ENCODE measurements around the gene IL18RAP.

Gene IL18RAP

GRCh38 chr2:102434655-102435381, 11.9 kb downstream of the IL18RAP start:
- H3K36me3 ChIP-seq = no peaks in the 10 kb centered on the region
- no peak overlapping the region for H3K4me3 ChIP-seq (ENCODE audit: low read depth, low read length)
- H3K4me1 ChIP-seq = no peaks in the 10 kb centered on the region
- TF ChIP-seq CTCF (IDR thresholded peaks at IDR 0.05; ENCODE audit: low read depth, low read length) = no peak
- H3K9me3 ChIP-seq = no peaks in the 10 kb centered on the region
- DNase-seq = no peak
- no peaks in the 10 kb centered on the region for H3K27me3 ChIP-seq

GRCh38 chr2:102435741-102436140, 12.8 kb downstream of the IL18RAP start:
- Histone ChIP-seq H3K4me3 (ENCODE audit: low read depth, low read length) (no peak overlapping the region), H3K4me1 (no peaks in the 10 kb centered on the region), H3K27me3 (no peaks in the 10 kb centered on the region), H3K36me3 (no peaks in the 10 kb centered on the region), H3K9me3 (no peaks in the 10 kb centered on the region)
- DNase-seq = no peak
- no peak for TF ChIP-seq CTCF (IDR thresholded peaks at IDR 0.05; ENCODE audit: low read depth, low read length)

- no peak for DNase-seq
- Histone ChIP-seq H3K27me3 (no peaks in the 10 kb centered on the region), H3K36me3 (no peaks in the 10 kb centered on the region), H3K9me3 (no peaks in the 10 kb centered on the region), H3K4me1 (no peaks in the 10 kb centered on the region), H3K4me3 (ENCODE audit: low read depth, low read length) (no peak overlapping the region)
- no peak for TF ChIP-seq CTCF (IDR thresholded peaks at IDR 0.05; ENCODE audit: low read depth, low read length)
These were observed 13.4 kb downstream of the IL18RAP start for GRCh38 chr2:102436323-102436722.

- no peaks in the 10 kb centered on the region for H3K9me3 ChIP-seq
- no peak for TF ChIP-seq CTCF (IDR thresholded peaks at IDR 0.05; ENCODE audit: low read depth, low read length)
- no peak for DNase-seq
- no peaks in the 10 kb centered on the region for H3K4me1 ChIP-seq
- no peaks in the 10 kb centered on the region for H3K36me3 ChIP-seq
- no peaks in the 10 kb centered on the region for H3K27me3 ChIP-seq
- H3K4me3 ChIP-seq (ENCODE audit: low read depth, low read length) = no peak overlapping the region
These were observed 14.2 kb downstream of the IL18RAP start for GRCh38 chr2:102437122-102437521.

DNA sequence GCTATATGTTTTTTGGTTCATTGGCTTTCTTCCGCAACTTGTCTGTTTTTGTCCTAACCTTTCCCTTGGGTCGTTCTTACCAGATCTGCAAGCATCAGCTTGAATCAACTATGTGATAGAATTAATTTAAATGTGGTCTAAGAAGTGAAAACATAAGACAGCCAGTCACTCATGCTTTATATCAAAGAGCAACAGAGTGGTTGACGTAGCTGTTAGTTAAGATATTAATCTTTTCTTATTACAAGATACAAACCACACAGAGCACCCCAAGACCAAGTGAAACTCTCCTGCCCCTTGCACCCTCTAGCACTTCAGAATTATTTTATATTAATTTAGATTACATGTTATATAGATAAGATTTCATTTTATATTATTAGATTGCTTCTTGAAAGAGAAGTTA, 15.2 kb downstream of the IL18RAP start:
- H3K36me3 ChIP-seq = no peaks in the 10 kb centered on the region
- no peak for DNase-seq
- H3K4me3 ChIP-seq (ENCODE audit: low read depth, low read length) = no peak overlapping the region
- H3K9me3 ChIP-seq = no peaks in the 10 kb centered on the region
- H3K27me3 ChIP-seq = no peaks in the 10 kb centered on the region
- no peaks in the 10 kb centered on the region for H3K4me1 ChIP-seq
- no peak for TF ChIP-seq CTCF (IDR thresholded peaks at IDR 0.05; ENCODE audit: low read depth, low read length)

- no peak for DNase-seq
- no peaks in the 10 kb centered on the region for H3K9me3 ChIP-seq
- no peaks in the 10 kb centered on the region for H3K4me1 ChIP-seq
- H3K27me3 ChIP-seq = no peaks in the 10 kb centered on the region
- H3K36me3 ChIP-seq = no peaks in the 10 kb centered on the region
- TF ChIP-seq CTCF (IDR thresholded peaks at IDR 0.05; ENCODE audit: low read depth, low read length) = no peak
- H3K4me3 ChIP-seq (ENCODE audit: low read depth, low read length) = no peak overlapping the region
These were observed 15.6 kb downstream of the IL18RAP start for GRCh38 chr2:102438578-102438977.

Data from BE2C (cell line).